Esophagus muscularis mucosa (tissue), 4 donors: ENCODE measurements around the gene EBF3.

Source experiments
- EP300 ChIP-seq: sonication (generic); formaldehyde crosslinking; IDR thresholded peaks from one replicate; pipeline ENCODE4 v1.6.1; 2017; ENCODE audit warnings: antibody characterized with exemption
- POLR2A ChIP-seq: fragments of 450-650 bp; IDR thresholded peaks from one replicate; pipeline ENCODE4 v1.6.1; 2017; ENCODE audit warnings: antibody characterized with exemption, moderate library complexity, mild to moderate bottlenecking, low read depth
- POLR2AphosphoS5 ChIP-seq, 2 donors: sonication (generic); formaldehyde crosslinking; IDR thresholded peaks; one replicate each; pipeline ENCODE4 v1.6.1; 2017; ENCODE audit warnings: antibody characterized with exemption in 2 of 2
- TF ChIP-seq, protein P1 (sequence below), 3 experiments: fragments of 200-600 bp in 2 of 3; fragments of 450-650 bp in 1 of 3; sonication (generic) in 2 of 3; IDR thresholded peaks; one replicate each; pipeline ENCODE4 v1.5.1; 2017 to 2019; ENCODE audit warnings: antibody characterized with exemption in 3 of 3, mild to moderate bottlenecking in 2 of 3, moderate library complexity in 1 of 3

DNA sequence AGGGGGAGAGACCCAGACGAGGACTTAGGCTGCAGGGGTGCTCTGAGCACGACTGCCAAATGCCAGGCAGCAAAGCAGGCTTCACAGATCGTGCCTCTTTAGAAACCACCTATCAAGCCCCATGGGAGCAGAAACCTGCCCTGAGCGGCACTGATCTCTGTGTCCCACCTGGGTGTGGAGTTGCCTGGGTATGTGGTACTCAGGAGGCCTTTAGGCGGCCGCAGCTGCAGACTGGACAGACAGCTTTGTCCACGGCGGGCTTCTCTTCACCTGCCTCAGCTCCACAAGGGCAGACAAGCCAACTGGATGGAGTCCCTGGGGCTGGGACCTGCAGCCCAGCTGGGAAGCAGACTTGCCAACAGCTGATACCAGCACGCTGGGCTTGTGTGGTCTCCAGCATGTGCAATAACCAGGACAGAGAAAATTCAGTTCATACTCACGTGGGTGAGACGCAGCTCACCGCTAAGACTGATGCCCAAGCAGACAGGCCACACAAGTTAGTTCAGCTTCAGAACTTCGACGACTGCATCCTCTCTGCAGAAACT, 163.2 kb downstream of the EBF3 start:
- TF ChIP-seq EP300, result no peak
- TF ChIP-seq, protein P1, sequence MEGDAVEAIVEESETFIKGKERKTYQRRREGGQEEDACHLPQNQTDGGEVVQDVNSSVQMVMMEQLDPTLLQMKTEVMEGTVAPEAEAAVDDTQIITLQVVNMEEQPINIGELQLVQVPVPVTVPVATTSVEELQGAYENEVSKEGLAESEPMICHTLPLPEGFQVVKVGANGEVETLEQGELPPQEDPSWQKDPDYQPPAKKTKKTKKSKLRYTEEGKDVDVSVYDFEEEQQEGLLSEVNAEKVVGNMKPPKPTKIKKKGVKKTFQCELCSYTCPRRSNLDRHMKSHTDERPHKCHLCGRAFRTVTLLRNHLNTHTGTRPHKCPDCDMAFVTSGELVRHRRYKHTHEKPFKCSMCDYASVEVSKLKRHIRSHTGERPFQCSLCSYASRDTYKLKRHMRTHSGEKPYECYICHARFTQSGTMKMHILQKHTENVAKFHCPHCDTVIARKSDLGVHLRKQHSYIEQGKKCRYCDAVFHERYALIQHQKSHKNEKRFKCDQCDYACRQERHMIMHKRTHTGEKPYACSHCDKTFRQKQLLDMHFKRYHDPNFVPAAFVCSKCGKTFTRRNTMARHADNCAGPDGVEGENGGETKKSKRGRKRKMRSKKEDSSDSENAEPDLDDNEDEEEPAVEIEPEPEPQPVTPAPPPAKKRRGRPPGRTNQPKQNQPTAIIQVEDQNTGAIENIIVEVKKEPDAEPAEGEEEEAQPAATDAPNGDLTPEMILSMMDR (IDR thresholded peaks at IDR 0.05), result no peak
- no peak for TF ChIP-seq POLR2A
- no peak for TF ChIP-seq POLR2AphosphoS5 (IDR thresholded peaks at IDR 0.05)
